Duodenal mucosa (tissue), 2 donors: Measurements from ENCODE around the gene NAALADL2.

Experiments
- H3K27ac ChIP-seq: one replicate; pipeline ENCODE4 v1.7.0; 2013; ENCODE audit warnings: low read depth, low read length
- H3K27me3 ChIP-seq, 2 donors: one replicate each; pipeline ENCODE4 v1.7.0; 2013; ENCODE audit warnings: low read length in 2 of 2, control low read depth in 1 of 2; ENCODE audit not compliant: insufficient read depth in 2 of 2, control insufficient read depth in 1 of 2
- H3K36me3 ChIP-seq, 2 donors: one replicate each; pipeline ENCODE4 v1.7.0; 2013; ENCODE audit warnings: low read length in 2 of 2, control low read depth in 1 of 2; ENCODE audit not compliant: insufficient read depth in 2 of 2, control insufficient read depth in 1 of 2
- H3K4me1 ChIP-seq, 2 donors: one replicate each; pipeline ENCODE4 v1.7.0; 2013; ENCODE audit warnings: low read length in 2 of 2, control low read depth in 1 of 2; ENCODE audit not compliant: insufficient read depth in 2 of 2, control insufficient read depth in 1 of 2
- H3K4me3 ChIP-seq, 2 donors: one replicate each; pipeline ENCODE4 v1.7.0; 2013; ENCODE audit warnings: low read length in 2 of 2, low read depth in 1 of 2
- H3K9ac ChIP-seq, 2 donors: one replicate each; pipeline ENCODE4 v1.7.0; 2013; ENCODE audit warnings: low read length in 2 of 2, low read depth in 1 of 2
- H3K9me3 ChIP-seq, 2 donors: one replicate each; pipeline ENCODE4 v1.7.0; 2013; ENCODE audit warnings: low read length in 2 of 2, control low read depth in 1 of 2; ENCODE audit not compliant: control insufficient read depth in 1 of 2

NAALADL2 gene

DNA sequence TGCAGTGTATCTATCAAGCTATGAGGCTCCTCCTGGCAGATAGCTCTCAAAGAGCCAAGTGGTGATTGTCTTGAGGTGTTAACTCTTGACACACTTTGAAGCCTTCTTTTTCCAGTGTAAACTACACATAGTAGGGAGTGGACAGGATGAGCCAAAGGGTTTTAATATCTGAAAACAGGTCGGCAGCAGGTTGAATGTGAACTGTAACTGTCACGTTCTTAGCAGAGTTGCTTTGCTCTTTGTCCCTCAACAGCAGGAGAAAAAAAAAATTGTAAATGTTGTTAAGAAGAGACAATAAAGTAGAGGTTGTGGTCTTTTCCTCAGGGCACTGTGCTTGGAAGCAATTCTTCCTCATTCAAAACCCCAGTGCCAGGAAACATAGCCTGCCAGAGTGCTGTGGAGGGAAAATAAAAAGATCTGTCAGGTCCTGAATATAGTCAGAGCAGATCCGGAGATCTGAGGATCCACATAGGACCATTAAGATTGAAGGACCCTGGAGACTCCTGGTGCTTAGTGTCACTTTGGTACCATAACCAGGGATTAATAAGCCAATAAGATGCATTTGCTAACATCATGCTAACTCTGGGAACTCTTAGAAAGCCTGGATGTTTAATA is 229.7 kb downstream of the NAALADL2 start:
- no peaks in the 10 kb centered on the region for H3K4me1 ChIP-seq
- no peaks in the 10 kb centered on the region for H3K36me3 ChIP-seq
- no peaks in the 10 kb centered on the region for H3K27me3 ChIP-seq
- H3K27ac ChIP-seq, result no peak overlapping the region
- H3K9ac ChIP-seq, result no peak overlapping the region
- no peaks in the 10 kb centered on the region for H3K9me3 ChIP-seq
- H3K4me3 ChIP-seq, result no peak overlapping the region

DNA sequence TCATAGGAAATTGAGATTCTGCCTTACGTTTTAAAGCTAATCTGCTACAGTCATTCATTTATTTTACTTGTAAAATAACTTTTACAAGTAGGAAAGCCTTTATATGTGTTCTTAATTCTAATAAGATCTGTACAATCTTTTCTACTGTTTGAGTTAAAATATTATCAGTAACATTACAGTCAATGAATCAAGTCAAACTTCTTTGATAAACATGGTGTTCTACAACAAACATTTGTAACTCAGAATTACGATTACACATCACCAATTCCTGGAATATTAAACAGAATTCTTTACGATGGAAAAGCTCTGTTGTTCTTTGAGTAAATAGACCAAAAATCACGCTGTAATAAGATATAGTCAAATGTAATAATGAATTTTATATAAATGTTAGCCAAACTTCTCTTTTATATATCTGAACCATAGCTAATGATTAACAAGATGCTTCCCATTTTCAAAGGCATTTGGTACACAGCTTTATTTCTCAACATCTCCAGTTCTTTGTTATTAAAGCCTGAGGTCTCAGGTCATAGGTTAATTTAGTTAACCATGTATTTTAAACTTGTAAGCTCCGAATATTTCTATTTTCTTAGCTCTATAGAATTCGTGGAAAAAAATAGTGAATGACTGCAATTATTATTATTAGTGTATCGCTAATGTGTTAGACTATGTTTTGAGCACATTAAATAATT is 232.4 kb downstream of the NAALADL2 start:
- no peaks in the 10 kb centered on the region for H3K9me3 ChIP-seq
- H3K27me3 ChIP-seq, result no peaks in the 10 kb centered on the region
- no peaks in the 10 kb centered on the region for H3K4me1 ChIP-seq
- no peak overlapping the region for H3K9ac ChIP-seq
- H3K27ac ChIP-seq, result no peak overlapping the region
- no peaks in the 10 kb centered on the region for H3K36me3 ChIP-seq
- no peak overlapping the region for H3K4me3 ChIP-seq

DNA sequence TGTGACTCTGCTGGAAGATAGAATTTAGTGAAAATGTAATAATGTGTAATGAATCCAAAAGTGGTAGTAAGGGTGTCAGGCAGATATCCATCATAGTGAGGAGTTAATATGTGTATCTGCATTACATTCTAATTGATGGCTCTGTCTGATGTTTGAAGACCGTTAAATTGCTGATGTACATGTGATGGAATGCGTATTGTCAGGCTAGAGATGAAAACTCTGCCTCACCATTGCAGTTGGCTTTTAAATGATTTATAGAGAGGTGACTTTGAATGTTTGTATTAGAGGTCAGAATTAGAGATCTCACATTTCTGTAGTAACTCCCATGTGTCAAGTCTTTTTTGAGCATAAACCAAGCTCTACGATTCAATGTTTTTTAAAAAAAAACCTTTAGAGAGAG is 234.6 kb downstream of the NAALADL2 start:
- H3K27ac ChIP-seq, result no peak overlapping the region
- H3K4me1 ChIP-seq, result no peaks in the 10 kb centered on the region
- H3K27me3 ChIP-seq, result no peaks in the 10 kb centered on the region
- H3K9ac ChIP-seq, result no peak overlapping the region
- no peaks in the 10 kb centered on the region for H3K9me3 ChIP-seq
- no peak overlapping the region for H3K4me3 ChIP-seq
- peaks cover 0 to 2% of the 10 kb centered on the region in 2 donors for H3K36me3 ChIP-seq

DNA sequence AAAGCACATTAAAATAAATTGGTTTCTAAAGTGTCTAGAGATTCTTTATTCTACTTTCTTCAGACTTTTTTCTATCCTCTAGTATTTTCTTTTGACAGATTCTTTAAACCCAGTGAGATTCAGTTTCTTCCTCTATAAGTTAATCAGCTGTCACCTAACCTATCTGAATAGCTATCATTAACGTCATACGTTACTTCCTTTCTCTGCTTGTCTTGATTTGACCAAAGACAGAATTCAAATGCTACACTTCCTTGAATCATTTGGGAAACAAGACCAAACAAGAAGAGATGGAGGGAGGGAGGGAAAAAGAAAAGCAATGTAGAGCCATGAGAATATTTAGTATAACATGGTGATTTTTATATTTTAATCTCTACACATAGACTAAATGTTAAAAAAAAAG is 235.2 kb downstream of the NAALADL2 start:
- Histone ChIP-seq H3K27me3 (no peaks in the 10 kb centered on the region), H3K9ac (no peak overlapping the region), H3K4me1 (no peaks in the 10 kb centered on the region), H3K27ac (no peak overlapping the region), H3K4me3 (no peak overlapping the region), H3K9me3 (no peaks in the 10 kb centered on the region), H3K36me3 (peaks cover 0 to 2% of the 10 kb centered on the region in 2 donors)

DNA sequence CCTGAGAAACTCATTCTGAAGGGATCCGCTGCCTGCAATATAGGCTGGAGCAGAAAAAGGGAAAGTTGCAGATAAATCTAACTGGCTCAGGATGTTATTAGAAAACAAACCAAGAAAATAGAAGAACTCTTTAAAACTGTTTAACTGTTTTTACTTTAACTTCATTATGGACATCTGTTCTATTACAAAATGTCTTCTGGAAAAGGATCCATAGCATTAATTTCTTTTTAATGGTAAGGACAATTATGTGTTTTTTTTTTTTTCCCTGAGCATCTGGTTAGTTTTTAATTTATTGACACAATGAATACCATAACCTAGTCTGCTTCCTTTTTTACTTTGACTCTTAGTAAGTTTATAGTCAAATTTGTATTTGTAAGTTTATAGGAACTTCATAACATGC is 239.5 kb downstream of the NAALADL2 start:
- H3K9me3 ChIP-seq, result no peaks in the 10 kb centered on the region
- no peak overlapping the region for H3K27ac ChIP-seq
- peaks cover 0 to 2% of the 10 kb centered on the region in 2 donors for H3K36me3 ChIP-seq
- no peaks in the 10 kb centered on the region for H3K4me1 ChIP-seq
- no peak overlapping the region for H3K9ac ChIP-seq
- H3K4me3 ChIP-seq, result no peak overlapping the region
- no peaks in the 10 kb centered on the region for H3K27me3 ChIP-seq

DNA sequence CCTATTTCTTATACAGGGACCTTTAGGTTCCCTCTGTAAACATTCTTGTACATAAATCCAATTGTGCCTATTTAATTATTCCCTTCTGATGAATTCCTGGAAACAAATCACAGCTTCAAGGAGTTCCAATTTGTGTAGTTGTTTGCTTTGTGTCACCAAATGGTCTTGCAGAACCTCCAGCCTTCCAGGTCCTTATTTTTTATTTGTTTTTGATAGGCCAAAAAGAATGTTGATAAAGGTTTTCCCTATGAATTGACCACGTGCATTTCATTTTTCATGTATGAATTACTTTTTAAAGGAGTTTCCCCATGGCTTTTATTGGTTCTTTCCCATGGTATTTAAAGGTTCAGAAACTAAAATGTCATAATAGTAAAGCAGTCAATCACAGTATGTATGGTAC is 243.0 kb downstream of the NAALADL2 start:
- Histone ChIP-seq H3K4me3 (no peak overlapping the region), H3K9ac (no peak overlapping the region), H3K9me3 (no peaks in the 10 kb centered on the region), H3K4me1 (peaks cover 0 to 10% of the 10 kb centered on the region in 2 donors), H3K27ac (no peak overlapping the region), H3K27me3 (no peaks in the 10 kb centered on the region), H3K36me3 (no peaks in the 10 kb centered on the region)

DNA sequence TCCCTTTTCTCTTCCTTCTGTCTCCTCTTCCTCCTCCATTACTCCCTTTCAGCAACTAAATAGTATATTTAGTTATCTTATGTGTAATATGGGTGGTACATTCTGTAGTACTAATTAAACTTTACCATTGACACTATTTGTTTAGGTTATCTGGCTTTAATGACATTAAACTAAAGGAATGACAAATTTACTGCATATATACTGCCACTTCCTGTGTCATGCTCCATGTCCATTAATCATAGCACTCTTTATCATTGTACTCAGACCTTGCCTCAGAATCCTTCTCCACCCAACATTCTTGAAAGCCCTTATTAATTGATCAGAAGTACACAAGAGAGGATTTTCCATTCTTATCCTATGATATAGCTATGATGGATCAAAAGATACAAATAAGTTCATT is 244.2 kb downstream of the NAALADL2 start:
- Histone ChIP-seq H3K27me3 (no peaks in the 10 kb centered on the region), H3K27ac (no peak overlapping the region), H3K9me3 (no peaks in the 10 kb centered on the region), H3K4me1 (peaks cover 0 to 10% of the 10 kb centered on the region in 2 donors), H3K36me3 (no peaks in the 10 kb centered on the region), H3K9ac (no peak overlapping the region), H3K4me3 (no peak overlapping the region)

DNA sequence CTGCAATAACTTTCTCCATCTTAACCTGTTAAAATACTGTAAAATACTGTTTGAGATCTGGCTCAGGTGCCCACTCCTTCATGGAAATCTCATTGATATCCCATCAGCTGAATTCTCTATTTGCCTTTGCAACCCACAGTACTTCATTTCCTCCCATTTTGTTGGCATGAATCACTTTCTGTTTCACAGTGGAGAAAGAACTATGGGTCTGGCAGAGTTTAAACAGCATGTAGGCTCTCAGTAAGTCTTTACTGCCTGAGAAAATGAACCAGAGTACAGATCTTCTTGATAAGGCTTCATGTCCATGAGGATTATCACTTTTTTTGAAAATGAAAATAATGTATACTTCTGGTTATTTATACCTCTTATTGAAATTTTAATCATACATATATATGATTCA is 245.9 kb downstream of the NAALADL2 start:
- H3K27ac ChIP-seq, result no peak overlapping the region
- H3K9me3 ChIP-seq, result no peaks in the 10 kb centered on the region
- no peak overlapping the region for H3K9ac ChIP-seq
- no peaks in the 10 kb centered on the region for H3K36me3 ChIP-seq
- H3K4me1 ChIP-seq, result peaks cover 0 to 10% of the 10 kb centered on the region in 2 donors
- no peak overlapping the region for H3K4me3 ChIP-seq
- H3K27me3 ChIP-seq, result no peaks in the 10 kb centered on the region

DNA sequence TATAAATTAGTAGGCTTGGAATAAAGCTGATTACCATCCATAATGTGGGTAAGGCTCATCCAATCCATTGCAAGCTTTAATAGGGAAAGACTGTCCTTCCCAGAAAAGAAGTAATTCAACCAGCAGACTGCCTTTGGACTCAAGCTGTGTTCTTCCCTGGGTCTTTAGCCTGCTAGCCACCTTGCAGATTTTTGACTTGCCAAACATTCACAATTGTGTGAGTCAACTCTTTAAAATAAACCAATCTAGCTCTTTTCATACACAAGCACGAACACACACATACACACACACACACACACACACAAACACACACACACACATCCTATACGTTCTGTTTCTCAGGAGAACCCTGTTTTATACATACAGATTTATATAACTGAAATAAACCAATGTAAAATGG is 248.1 kb downstream of the NAALADL2 start:
- Histone ChIP-seq H3K36me3 (no peaks in the 10 kb centered on the region), H3K4me1 (peaks cover 0 to 10% of the 10 kb centered on the region in 2 donors), H3K27ac (no peak overlapping the region)

DNA sequence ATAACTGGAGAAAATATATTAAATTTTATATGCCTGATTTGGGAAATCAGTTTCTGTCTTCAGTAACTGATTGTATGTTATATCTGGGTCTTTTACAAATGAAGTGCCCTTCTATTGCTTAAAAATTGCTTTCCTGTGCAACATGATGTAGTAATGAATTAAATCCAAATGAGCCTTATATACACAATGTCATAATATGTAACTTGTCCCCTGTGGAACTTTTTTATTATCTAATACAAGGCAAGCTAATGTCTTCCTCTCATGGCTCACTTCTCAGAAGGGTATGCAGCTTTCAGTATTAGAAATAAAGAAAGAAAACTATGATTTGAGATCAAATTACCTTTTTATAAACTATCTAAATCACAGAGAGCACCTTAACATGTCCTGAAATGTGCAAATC is 248.9 kb downstream of the NAALADL2 start:
- Histone ChIP-seq H3K4me1 (peaks cover 0 to 10% of the 10 kb centered on the region in 2 donors), H3K27ac (no peak overlapping the region), H3K9me3 (no peaks in the 10 kb centered on the region), H3K9ac (no peak overlapping the region), H3K4me3 (no peak overlapping the region), H3K27me3 (no peaks in the 10 kb centered on the region), H3K36me3 (no peaks in the 10 kb centered on the region)

More for the DNA sequence above, 248.1 kb downstream of the NAALADL2 start:
- Histone ChIP-seq H3K27me3 (no peaks in the 10 kb centered on the region), H3K9me3 (no peaks in the 10 kb centered on the region), H3K9ac (no peak overlapping the region), H3K4me3 (no peak overlapping the region)
